Measurements from ENCODE around the gene SLC6A3.
"Not testable (repeated sequence)": the region's sequence is repeated elsewhere in the genome, so short reads cannot be mapped to it uniquely, and the experiment has no call there.

The SLC6A3 gene

DNA sequence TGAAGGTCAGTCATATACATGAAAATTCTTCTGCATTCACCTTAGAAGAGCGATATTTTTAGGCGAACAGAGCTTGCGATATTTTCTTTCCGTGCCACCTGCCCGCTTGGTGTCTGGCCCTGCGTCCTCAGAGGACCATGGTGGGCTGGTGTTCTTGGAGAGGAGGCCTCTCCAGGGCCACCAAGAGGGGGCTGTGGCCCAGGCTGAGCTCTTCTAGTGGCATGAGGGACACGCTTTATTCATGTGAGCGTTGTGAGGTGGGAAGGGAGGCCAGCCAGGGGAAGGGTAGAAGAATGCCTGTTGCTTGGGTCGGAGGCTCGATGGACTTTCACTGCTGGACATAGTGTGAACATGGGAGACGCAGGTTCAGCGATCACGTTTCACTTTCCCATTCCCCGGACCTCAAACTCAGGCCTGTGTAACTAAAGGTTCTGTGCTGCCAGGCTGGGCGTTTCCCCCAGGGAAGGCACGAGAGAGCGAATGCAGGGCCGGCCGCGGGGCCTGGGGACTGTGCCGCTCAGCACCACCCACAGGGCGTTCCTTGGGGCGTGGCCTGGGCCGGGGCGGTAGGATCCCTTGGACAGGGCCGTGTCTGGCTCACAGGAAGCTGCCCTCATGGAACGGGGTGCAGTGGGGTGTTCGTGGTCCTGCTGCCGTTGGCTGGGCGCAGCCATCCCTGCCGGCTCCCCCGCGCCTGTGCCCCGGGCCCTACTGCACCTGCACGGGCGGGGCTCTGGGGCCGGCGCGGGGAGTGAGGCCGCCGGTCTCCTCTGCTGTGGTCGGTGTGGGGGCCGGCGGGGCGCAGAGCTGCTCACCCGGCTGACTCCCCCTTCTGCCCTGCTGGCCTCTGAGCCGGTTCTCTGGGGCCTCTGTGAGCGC, 59.6 kb downstream of the SLC6A3 start:
- DNase-seq: peak; percentile 97

DNA sequence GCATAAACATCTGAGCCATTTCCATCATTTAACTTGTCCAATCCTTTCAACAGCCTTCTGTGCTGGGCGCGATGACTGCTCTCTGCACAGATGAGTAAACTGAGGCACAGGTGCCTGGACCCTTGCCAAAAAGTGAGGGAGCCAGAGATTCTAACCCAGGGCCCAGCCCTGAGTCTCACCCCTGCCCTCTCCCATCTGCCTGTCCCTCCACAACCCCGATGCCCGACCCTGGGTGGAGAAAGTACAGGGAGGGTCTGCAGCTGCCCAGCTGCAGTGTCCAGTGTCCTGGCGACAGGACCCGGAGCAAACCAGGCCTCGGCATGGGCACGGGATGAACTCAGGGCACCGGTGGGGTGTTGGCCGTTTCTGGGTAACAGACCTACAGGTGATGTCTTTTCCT, 60.7 kb downstream of the SLC6A3 start:
- DNase-seq: no peak

DNA sequence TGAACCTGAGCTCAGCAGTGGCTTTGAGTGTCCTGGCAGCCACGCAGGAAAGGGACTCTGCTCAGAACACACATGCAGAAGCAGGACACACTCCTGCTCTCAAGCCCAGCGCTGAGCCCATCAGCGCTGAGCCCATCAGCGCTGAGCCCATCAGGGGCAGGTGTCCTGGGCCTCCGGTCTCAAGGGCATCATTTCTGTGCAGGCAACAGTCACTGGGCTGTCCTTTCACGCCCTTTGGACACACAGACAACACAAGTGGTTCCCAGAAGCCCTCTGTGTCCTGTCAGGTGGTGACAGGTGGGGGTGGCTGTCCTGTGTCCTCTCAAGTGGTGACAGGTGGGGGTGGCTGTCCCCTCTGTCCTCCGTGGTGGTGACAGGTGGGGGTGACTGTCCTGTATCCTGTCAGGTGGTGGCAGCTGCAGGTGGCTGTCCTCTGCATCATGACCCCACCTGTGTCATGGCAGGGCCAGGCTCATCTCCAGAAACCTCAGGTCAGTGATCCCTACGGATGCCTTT, 61.3 kb downstream of the SLC6A3 start:
- no peak for DNase-seq

DNA sequence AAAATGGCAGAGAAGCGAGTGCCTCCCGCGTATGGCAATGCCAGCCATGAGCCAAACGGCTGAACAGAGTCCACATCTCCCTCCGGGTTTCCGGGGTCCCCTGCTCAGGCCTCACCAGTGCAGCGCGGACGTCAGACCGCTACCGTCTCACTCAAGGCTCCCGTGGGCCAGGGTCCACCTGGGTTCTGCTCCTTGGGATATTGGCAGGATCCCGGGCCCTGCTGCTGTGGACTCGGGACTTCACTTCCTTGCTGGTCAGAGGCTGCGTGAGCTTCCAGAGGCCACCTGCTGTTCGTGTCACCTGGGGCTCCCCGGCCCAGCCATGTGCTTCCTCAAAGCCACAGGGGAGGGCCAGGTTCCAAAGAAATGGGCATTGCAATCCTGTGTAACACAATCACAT, 61.9 kb downstream of the SLC6A3 start:
- DNase-seq: no peak

DNA sequence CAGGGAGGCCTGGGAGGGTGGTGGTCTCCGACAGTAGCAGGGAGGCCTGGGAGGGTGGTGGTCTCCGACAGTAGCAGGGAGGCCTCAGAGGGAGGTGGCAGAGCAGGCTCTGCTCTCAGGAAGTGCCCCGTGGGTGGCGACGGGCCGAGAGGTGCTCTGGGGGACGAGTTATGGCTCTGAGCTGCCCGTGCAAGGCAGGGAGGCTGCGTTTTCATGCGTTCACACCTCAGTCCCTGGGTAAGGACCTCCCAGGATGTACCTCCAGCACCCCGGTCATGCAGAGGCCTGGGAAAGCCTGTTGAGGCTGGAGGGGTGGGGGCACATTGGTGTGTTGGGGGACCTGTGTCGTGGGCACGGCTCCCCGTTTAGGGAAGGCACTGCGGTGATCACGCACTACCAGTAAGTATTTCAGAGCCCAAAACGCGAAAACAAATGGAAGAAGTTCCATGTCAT, 63.0 kb downstream of the SLC6A3 start:
- DNase-seq: no peak

DNA sequence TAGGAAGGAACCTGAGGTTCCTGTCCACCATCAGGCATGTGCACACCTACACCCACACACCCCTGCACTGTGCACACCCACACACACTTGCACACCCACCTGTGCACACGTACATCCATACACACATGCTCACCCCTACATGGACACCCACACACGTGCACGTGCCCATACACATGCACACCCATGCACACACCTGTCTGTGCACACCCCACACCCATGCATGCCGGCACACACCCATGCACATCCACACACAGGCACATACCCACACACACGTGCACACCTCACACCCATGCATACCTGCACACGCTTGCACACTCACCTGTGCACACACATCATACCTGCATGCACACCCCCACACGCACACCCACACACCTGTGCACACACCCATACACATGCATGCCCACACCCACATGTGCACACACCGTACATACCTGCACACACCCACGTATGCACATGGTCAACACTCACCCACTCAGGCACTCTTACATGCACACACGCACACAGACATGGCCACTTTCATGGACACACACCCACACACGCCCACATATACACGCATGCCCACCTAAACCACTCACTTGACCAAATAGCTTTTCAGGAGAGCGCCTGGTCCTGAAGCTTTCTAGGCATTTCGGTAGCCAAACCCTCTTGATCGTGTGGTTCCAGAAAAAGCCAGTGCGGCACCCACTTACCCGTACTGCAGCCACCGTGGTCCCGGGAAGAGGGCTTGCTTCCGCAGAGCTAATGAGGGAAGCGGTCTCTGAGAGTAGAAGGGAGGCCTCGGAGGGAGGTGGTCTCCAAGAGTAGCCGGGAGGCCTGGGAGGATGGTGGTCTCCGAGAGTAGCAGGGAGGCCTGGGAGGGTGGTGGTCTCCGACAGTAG, 63.6 kb downstream of the SLC6A3 start:
- DNase-seq: no peak

DNA sequence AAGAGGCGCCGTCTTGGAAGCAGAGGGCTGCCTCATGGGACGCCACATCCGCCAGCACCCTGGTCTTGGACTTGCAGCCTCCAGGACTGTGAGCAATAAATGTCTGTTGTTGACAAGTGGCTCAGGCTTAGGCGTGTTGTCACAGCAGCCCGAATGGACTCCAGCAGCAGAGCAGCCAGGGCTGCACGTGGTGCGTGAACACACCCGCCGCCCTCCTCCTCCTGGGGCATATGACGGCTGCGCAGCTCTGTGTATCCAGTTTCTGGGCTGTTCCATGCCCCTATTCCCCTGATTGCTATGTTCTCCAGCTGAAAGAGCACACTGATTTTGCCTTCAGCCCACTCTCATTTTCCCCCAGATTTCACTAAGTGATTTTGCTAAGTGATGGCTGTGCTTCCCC, 64.3 kb downstream of the SLC6A3 start:
- no peak for DNase-seq

DNA sequence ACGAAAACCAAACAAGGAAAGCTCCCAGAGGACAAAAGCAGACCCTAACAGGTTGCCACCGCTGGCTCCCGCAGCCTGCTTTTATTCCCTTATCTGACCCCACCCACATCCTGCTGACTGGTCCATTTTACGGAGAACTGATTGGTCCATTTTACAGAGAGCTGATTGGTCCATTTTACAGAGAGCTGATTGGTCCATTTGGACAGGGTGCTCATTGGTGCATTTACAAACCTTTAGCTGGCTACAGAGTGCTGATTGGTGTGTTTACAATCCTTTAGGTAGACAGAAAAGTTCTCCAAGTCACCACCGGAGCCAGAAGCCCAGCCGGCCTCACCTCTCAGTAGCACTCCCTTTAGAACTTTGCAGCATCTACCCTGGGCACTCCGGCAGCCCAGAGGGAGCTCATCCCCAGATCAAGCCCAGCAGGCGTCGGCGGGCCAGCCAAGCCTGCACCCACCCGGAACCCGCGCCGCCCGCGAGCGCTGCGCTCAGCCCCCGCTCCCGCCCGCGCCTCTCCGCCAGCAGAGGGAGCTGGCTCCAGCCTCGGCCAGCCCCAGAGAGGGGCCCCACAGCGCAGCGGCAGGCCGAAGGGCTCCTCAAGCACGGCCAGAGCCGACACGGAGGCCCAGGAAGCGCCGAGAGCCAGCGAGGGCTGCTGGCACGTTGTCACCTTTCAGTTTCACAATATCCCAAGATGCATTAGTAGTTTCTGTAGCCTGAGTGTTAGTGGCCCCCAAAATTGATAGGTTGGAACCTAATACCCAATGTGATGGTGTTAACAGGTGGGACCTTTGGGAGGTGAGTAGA, 65.0 kb downstream of the SLC6A3 start:
- DNase-seq: peak; percentile 91

DNA sequence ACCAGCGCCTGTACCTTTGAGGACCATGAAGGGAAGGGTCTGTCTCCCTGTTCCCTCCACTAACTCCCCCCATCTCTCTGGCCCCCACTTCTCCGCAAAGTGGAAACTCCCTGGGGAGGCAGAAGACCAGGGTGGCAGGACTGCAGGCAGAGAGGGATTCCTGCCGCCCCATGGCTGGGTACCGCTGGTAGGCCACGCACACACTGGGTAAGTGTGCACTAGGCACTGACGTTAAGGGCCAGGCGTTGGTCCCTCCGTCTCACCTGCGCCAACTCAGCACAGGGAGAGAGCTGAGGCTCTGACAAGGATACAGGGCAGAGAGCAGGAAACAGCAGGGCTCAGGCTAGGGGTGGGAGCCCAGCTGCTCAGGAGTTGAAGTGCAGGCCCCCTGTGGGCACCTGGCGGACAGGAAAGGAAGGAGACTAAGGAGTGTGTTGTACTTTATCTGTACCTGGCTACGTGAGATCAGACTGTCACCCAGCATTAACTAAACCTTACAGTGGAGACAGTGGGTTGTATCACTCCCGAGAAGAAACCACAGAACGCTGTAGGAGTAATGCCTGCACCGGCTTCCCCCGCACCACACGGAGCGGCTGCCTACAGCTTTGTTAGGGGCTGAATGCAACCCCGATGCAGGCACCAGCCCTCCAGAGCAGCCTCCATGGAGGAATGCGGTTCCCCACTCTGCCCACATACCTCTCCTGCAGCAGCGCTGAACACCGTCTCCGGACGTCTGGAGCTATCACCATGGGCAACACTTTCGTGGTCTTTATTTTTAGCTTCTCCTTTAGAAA, 66.2 kb downstream of the SLC6A3 start:
- no peak for DNase-seq

DNA sequence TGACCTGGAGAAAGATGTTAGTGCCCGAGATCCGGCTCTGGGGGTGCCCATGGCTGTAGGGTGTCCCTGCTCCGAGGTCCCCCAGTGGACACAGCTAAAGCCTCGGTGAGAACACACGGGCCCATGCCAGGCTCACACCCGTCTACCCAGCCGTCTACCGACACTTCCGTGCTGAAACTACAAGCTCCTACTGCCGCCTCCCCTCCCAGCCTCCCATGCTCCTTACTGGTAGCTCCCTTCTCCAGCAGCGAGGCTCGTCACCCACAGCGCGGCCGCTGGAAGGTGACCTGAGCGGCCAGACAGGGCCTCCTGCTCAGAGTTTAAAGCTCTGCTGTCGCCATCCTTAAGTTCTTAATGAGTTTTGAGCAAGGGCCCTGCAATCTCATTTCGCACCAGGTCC, 67.1 kb downstream of the SLC6A3 start:
- no peak for DNase-seq

DNA sequence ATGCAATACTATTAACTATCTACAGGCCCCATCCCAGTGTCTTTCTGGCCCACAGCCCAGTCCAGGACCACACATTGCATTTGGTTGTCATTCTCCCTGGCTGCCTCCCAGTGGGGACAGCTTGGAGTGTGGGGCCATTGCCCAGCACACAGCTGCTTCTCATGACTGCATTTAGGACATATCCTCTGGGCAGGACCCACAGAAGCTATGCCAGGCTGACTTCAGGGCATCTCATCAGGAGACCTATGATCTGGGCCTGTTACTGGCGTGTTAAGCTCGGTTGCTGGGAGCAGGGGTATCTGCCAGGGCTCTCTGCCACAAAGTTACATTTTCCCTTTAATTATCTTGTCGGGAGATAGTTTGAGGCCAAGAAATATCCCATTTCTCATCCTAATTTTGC, 68.3 kb downstream of the SLC6A3 start:
- no peak for DNase-seq

DNA sequence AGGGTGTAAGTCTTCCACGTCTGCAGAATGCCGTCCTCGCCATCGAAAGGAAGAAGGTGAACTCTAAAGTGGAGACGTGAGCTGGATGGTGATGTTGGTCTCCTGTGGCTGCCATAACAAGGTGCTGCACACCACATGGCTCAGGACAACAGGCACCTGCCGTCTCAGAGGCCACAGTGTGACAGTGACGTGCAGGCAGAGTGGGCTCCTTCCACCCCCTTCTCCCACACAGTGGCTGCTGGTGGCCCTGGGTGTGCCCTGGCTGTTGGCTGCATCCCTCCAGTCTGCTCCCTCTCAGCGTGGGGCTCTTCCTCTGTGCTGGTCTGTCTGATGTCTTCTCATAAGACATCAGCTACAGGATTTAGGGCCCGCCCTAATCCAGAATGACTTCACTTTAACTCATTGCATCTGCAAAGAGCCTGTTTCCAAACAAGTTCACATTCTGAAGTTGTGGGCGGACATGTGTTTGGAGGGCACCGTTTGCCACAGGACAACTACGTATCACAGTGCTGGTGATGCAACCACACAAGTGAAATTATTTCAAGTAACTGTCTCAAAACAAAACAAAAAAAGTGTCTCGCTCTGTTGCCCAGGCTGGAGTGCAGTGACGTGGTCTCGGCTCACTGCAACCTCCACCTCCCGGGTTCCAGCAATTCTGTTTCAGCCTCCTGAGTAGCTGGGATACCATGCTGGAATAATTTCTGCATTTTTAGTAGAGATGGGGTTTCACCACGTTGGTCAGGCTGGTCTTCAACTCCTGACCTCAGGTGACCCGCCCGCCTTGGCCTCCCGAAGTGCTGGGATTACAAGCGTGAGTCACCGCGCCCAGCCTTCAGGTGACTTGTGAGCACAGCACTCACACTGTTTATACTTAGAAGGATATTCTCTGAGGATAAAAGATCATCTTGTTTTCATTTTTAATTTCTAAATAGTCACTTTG, 69.1 kb downstream of the SLC6A3 start:
- DNase-seq: no peak

DNA sequence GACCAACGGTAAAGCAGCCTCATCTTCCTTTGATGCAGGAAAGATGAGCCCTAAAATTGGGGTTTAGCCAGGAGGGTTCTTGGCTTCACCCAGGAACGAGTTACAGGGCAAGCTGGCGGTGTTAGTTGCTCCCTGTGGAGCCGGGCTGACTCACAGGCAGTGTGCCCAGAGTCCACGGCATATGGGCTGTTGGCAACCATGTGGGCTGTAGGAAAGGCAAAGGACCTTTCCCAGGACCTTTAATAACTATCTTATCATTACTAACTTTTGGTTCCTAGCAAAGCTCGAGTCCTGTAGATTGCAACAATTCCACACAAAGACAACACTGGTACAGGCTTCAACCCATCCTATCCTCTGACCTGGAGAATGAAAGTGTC, 70.6 kb downstream of the SLC6A3 start:
- no peak for DNase-seq

DNA sequence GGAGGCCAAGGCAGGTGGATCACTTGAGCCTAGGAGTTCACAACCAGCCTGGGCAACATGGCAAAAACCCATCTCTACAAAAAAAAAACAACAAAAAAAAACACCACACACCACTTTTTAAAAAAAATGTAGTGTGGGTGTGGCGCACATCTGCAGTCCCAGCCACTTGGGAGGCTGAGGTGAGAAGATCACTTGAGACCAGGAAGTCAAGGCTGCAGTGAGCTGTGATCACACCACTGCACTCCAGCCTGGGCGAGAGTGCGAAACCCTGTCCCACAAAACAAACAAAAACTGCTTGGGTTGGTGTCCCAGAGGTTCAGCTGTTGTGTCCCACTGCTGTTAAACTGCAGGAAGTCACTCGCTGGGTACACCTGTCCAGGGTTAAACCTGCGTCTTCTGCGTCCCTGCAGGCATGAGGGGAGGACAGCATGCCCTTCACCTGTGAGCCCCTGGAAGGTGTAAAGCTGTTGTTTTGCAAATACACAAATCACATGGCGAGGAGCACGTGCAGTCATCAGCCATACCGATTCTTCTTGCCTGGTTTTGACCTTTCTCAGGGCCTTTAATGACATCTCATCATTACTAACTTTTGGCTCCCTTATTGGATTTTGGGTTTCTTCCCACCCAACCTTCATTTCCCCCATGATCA, 71.1 kb downstream of the SLC6A3 start:
- no peak for DNase-seq

DNA sequence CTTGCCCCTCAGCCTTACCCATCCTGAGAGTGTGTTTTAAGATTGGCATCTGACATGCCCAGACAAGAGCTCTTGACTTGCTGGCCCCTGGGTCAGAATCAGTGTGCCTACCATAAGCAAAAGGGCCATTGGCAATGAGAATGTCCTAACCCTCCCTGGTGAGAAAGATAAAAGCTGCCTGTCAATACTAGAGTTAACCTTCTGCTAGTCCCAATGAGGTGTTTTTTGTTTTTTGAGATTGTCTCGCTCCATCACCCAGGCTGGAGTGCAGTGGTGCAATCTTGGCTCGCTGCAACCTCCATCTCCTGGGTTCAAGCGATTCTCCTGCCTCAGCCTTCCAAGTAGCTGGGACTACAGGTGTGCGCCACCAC, 73.3 kb downstream of the SLC6A3 start:
- DNase-seq: not testable (repeated sequence)

DNA sequence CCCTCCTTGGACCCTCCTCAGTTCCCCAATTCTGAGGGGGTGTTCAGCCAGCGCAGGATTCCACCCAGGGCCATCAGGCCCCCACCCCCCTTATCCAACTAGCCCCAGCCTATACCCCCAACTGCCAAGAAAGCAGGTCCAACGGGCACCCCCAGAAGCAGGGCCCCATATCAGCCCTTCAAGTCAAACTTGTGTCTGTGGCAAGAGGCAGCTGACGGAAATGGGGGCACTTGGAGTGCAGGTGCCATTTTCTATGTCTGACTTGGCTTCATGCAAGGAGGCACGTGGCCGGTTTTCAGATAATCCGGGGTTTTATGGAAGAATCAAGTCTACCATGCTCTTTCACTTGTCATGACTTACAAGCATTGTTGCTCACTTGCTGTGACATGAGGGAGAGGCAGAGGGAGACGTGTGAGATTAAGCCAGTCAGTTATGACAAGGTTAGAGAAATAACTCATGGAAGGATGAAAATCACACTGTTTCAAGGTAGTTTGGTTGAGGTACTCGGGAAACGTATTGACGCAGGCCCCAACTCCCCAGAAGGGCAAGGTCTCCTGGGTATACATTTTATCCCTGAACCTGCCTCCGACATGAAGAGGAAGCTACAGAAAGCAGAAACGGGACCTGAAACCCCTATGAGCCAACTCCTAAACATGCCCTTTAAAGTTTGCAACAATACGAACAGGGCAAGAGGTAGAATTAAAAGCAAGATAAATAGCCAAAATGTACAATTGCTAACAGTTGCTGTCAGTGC, 73.8 kb downstream of the SLC6A3 start:
- DNase-seq: no peak

DNA sequence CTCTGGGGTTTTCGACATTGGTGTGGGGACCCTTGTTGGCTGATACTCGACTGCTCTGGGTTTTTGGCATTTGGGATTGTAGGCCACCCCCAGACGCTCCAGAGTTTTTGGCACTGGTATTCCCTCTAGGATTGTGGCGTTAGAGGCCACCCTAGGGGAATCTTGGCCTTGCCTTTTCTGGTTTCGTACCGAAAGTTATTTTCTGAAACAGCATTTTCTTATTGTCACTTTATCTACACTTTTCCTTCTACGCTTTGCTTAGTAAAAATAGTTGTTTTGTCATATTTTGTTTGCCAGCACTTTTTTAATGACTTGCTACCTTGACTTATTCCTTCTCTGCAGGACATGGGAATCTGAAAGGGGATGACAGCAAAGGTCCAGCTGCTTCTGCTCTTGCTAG, 75.2 kb downstream of the SLC6A3 start:
- DNase-seq: no peak

DNA sequence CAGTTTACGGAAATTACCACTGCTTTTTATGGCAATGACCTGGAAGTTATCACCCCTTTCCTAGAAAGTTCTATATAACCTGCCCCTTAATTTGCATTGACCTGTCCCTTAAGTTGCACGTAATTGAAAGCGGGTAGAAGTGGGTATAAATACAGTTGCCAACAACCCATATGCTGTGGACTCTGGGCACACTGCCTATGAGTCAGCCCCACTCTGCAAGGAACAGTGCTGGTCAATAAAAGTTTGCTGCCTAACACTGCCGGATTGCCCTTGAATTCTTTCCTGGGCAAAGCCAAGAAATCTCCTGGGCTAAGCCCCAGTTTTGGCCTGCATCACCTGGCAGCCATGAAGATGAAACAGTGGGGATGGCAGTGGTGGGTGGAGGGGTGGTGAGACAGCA, 76.5 kb downstream of the SLC6A3 start:
- no peak for DNase-seq

DNA sequence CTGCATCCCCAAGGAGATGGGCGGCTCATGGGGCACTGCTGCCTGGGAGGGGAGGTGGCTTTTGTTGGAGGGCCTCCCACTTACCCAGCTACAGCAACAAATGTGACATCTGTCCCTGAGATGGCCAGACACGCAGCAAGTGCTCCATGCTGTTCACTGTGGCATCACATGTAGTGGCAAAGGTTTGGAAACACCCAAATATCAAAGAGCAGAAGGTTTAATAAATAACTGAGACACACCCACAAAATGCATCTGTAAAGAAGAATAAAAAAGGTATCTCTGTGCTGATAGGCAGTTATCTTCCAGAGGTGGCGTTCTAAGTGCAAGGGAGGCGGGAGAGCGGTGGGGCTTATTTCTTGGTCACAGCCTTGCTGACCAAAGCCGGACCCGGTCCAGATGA, 77.0 kb downstream of the SLC6A3 start:
- DNase-seq: no peak

DNA sequence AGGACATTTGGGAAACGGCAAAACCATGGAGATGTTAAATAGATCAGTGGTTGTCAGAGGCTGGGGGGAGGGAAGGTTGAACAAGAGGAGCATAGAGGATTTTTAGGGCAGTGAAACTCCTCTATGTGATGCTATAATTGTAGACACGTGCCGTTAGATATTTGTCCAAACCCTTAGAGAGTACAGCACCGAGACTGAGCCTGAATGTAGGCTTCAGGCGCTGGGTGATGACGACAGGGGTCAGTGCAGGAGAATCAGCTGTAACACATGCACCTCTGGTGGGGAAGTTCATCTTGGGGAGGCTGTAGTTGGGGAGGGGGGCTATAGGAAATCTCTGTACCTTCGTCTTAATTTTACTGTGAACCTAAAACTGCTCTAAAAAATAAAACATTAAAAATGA, 78.1 kb downstream of the SLC6A3 start:
- peak; percentile 26 for DNase-seq

All from RPMI8226 (cell line).